Activated CD4-positive, alpha-beta T cell treated with anti-CD3 and anti-CD28 coated beads, Interleukin-2, amount 50 U/mL, for 24 hours (primary cell): ENCODE results near the gene CCDC149.

Experiments used
- DNase-seq, 2 donors: peaks; one replicate each; pipeline ENCODE4 v3.0.0-alpha.2; 2020; ENCODE audit warnings: low read depth in 1 of 2, low spot score in 1 of 2

The CCDC149 gene

GRCh38 chr4:24845132-24845531 lies 67.7 kb downstream of the CCDC149 start:
- no peak for DNase-seq

- DNase-seq: no peak
Observed at GRCh38 chr4:24843096-24843495, 69.7 kb downstream of the CCDC149 start.

GRCh38 chr4:24842356-24842755 lies 70.5 kb downstream of the CCDC149 start:
- DNase-seq: no peak

GRCh38 chr4:24840826-24841543 lies 71.9 kb downstream of the CCDC149 start:
- no peak for DNase-seq

GRCh38 chr4:24840362-24840761 lies 72.5 kb downstream of the CCDC149 start:
- no peak for DNase-seq

GRCh38 chr4:24837781-24838180 lies 75.1 kb downstream of the CCDC149 start:
- no peak for DNase-seq

- no peak for DNase-seq
Observed at GRCh38 chr4:24837336-24837735, 75.5 kb downstream of the CCDC149 start.

GRCh38 chr4:24836661-24837242 lies 76.1 kb downstream of the CCDC149 start:
- no peak for DNase-seq

GRCh38 chr4:24835696-24836095 lies 77.1 kb downstream of the CCDC149 start:
- no peak for DNase-seq

GRCh38 chr4:24831637-24832036 lies 81.2 kb downstream of the CCDC149 start:
- DNase-seq: no peak

- DNase-seq: no peak
Observed at GRCh38 chr4:24824720-24825119, 88.1 kb downstream of the CCDC149 start.

GRCh38 chr4:24820541-24820940 lies 92.3 kb downstream of the CCDC149 start:
- DNase-seq: no peak

GRCh38 chr4:24816797-24817196 lies 96.0 kb downstream of the CCDC149 start:
- no peak for DNase-seq

GRCh38 chr4:24813732-24814131 lies 99.1 kb downstream of the CCDC149 start:
- no peak for DNase-seq

GRCh38 chr4:24810871-24811631 lies 101.8 kb downstream of the CCDC149 start:
- DNase-seq: no peak

GRCh38 chr4:24809815-24810405 lies 102.9 kb downstream of the CCDC149 start:
- DNase-seq: no peak

GRCh38 chr4:24809376-24809775 lies 103.5 kb downstream of the CCDC149 start:
- no peak for DNase-seq

- no peak for DNase-seq
Observed at GRCh38 chr4:24808955-24809354, 103.9 kb downstream of the CCDC149 start.

GRCh38 chr4:24808261-24808660 lies 104.6 kb downstream of the CCDC149 start:
- DNase-seq: no peak

- no peak for DNase-seq
Observed at GRCh38 chr4:24807611-24808010, 105.2 kb downstream of the CCDC149 start.

- DNase-seq: no peak
Observed at GRCh38 chr4:24806206-24806990, 106.4 kb downstream of the CCDC149 start.
